Neural progenitor cell (in vitro differentiated cells): ENCODE results near the gene EPB41. TPM values are rescaled to one million over a fixed set of nuclear protein-coding genes. Genes with fewer than 3 reads are reported as not detected.

Experiments used
- DNase-seq: peaks from one replicate; pipeline ENCODE4 v3.0.0-alpha.2; 2016; ENCODE audit warnings: low spot score
- H2AFZ ChIP-seq: fragments of 200-600 bp; sonication (generic); replicated peaks from 2 replicates; pipeline ENCODE4 v1.6.1; 2016; ENCODE audit warnings: antibody characterized with exemption
- H3F3A ChIP-seq: fragments of 200-600 bp; sonication (generic); 2 replicates; pipeline ENCODE4 v1.6.1; 2016; ENCODE audit warnings: antibody characterized with exemption, low read depth
- H3K27ac ChIP-seq: fragments of 200-600 bp; sonication (generic); 2 replicates; pipeline ENCODE4 v1.5.1; 2016; ENCODE audit warnings: mild to moderate bottlenecking
- H3K27me3 ChIP-seq: fragments of 200-600 bp; sonication (generic); 2 replicates; pipeline ENCODE4 v1.6.1; 2016; ENCODE audit warnings: mild to moderate bottlenecking, moderate library complexity
- H3K36me3 ChIP-seq: fragments of 200-600 bp; sonication (generic); 2 replicates; pipeline ENCODE4 v1.5.1; 2016
- H3K4me1 ChIP-seq: fragments of 200-600 bp; sonication (generic); 2 replicates; pipeline ENCODE4 v1.6.1; 2016; ENCODE audit warnings: mixed run types
- H3K4me2 ChIP-seq: fragments of 200-600 bp; sonication (generic); 2 replicates; pipeline ENCODE4 v1.6.1; 2016
- H3K4me3 ChIP-seq: fragments of 200-600 bp; sonication (generic); 2 replicates; pipeline ENCODE4 v1.5.1; 2016
- H3K79me2 ChIP-seq: fragments of 200-600 bp; sonication (generic); 2 replicates; pipeline ENCODE4 v1.6.1; 2016; ENCODE audit warnings: low read depth
- H3K9ac ChIP-seq: fragments of 200-600 bp; sonication (generic); 2 replicates; pipeline ENCODE4 v1.6.1; 2016
- H3K9me3 ChIP-seq: fragments of 200-600 bp; sonication (generic); 2 replicates; pipeline ENCODE4 v1.5.1; 2016; ENCODE audit warnings: low read depth
- H4K20me1 ChIP-seq: fragments of 200-600 bp; sonication (generic); 2 replicates; pipeline ENCODE4 v1.6.1; 2016; ENCODE audit warnings: low read depth
- H3K27ac Mint-ChIP-seq: 3 replicates; pipeline ENCODE4 v1.8.0; 2021; ENCODE audit warnings: mixed read lengths
- H3K27me3 Mint-ChIP-seq: 2 replicates; pipeline ENCODE4 v1.8.0; 2022; ENCODE audit warnings: low read depth, mild to moderate bottlenecking, inconsistent platforms, moderate library complexity, mixed read lengths; ENCODE audit not compliant: insufficient read depth
- H3K36me3 Mint-ChIP-seq: 3 replicates; pipeline ENCODE4 v1.8.0; 2021; ENCODE audit warnings: mixed read lengths
- H3K4me1 Mint-ChIP-seq: 3 replicates; pipeline ENCODE4 v1.8.0; 2021; ENCODE audit warnings: mixed read lengths
- H3K4me3 Mint-ChIP-seq: 3 replicates; pipeline ENCODE4 v1.8.0; 2021; ENCODE audit warnings: mild to moderate bottlenecking, moderate library complexity, mixed read lengths
- H3K9me3 Mint-ChIP-seq: 3 replicates; pipeline ENCODE4 v1.8.0; 2020; ENCODE audit warnings: mixed read lengths
- EZH2 ChIP-seq: fragments of 200-600 bp; sonication (generic); IDR thresholded peaks from 2 replicates; pipeline ENCODE4 v1.6.1; 2017; ENCODE audit warnings: antibody characterized with exemption, mild to moderate bottlenecking, moderate library complexity
- EZH2phosphoT487 ChIP-seq: fragments of 200-600 bp; sonication (generic); IDR thresholded peaks from 2 replicates; pipeline ENCODE4 v1.6.1; 2017; ENCODE audit warnings: antibody characterized with exemption
- total RNA-seq: library from RNA; depleted of rRNA; stranded (reverse); fragments of >200 nt; gene quantifications from 2 replicates; pipeline ENCODE4 v1.2.3, GENCODE V29; 2015; ENCODE audit warnings: low replicate concordance
- TF ChIP-seq, protein P1 (sequence below): fragments of 200-600 bp; sonication (generic); IDR thresholded peaks from 2 replicates; pipeline ENCODE4 v1.5.1; 2017; ENCODE audit warnings: antibody characterized with exemption, mild to moderate bottlenecking

EPB41 gene
- total RNA-seq, 1 donor from 2014 or later = 211 TPM

DNA sequence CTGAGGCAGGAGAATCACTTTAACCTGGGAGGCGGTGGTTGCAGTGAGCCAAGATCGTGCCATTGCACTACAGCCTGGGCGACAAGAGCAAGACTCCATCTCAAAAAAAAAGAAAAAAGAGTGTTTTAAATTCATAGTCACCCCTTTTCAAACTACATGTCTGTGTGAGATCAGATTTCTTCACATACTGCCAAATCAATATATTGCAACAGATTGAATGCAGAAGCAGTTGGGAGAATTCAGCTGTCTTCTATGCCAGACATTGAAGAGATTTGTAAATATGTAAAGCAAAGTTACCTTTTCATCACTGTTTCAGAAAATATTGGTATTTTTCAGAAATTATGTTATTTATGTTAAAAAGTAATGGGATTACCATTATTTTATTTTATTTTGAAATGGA is 108.3 kb downstream of the EPB41 start:
- TF ChIP-seq, protein P1, sequence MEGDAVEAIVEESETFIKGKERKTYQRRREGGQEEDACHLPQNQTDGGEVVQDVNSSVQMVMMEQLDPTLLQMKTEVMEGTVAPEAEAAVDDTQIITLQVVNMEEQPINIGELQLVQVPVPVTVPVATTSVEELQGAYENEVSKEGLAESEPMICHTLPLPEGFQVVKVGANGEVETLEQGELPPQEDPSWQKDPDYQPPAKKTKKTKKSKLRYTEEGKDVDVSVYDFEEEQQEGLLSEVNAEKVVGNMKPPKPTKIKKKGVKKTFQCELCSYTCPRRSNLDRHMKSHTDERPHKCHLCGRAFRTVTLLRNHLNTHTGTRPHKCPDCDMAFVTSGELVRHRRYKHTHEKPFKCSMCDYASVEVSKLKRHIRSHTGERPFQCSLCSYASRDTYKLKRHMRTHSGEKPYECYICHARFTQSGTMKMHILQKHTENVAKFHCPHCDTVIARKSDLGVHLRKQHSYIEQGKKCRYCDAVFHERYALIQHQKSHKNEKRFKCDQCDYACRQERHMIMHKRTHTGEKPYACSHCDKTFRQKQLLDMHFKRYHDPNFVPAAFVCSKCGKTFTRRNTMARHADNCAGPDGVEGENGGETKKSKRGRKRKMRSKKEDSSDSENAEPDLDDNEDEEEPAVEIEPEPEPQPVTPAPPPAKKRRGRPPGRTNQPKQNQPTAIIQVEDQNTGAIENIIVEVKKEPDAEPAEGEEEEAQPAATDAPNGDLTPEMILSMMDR = no peak
- no peak for TF ChIP-seq EZH2
- no peak for TF ChIP-seq EZH2phosphoT487
- H3F3A ChIP-seq = peaks cover 1% of the 10 kb centered on the region
- peaks cover 3% of the 10 kb centered on the region for H3K36me3 ChIP-seq
- H3K4me1 ChIP-seq = no peaks in the 10 kb centered on the region
- H3K9ac ChIP-seq = no peak overlapping the region
- H3K9me3 Mint-ChIP-seq = no peaks in the 10 kb centered on the region
- no peak overlapping the region for H3K4me3 Mint-ChIP-seq
- no peak overlapping the region for H3K27ac ChIP-seq
- peaks cover 3% of the 10 kb centered on the region for H3K36me3 Mint-ChIP-seq
- H3K27ac Mint-ChIP-seq = no peak overlapping the region
- DNase-seq = no peak
- no peak overlapping the region for H3K4me3 ChIP-seq
- no peaks in the 10 kb centered on the region for H3K27me3 Mint-ChIP-seq
- no peak overlapping the region for H3K4me2 ChIP-seq
- no peaks in the 10 kb centered on the region for H3K79me2 ChIP-seq
- H3K9me3 ChIP-seq = no peaks in the 10 kb centered on the region
- H3K4me1 Mint-ChIP-seq = no peaks in the 10 kb centered on the region
- no peaks in the 10 kb centered on the region for H4K20me1 ChIP-seq
- no peaks in the 10 kb centered on the region for H3K27me3 ChIP-seq
- H2AFZ ChIP-seq = no peak overlapping the region

DNA sequence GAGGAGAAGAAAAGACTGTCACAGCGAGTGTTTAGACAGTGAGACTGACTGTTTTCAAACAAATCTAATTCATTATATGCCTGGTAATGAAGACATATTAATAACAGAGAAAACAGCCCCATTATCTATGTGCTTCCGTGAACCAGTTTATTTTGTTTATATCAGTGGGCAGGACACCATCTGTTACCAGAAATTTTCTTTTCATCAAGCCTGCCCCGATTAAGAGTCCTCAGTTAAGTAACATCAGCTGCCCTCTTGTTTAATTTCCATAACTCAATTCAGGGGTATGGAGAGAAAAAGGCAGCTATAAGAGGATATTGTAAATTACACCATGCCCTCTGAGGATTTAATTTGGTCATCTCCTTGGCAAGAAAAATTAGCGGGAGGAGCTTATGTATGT is 115.3 kb downstream of the EPB41 start:
- DNase-seq = no peak
- Histone ChIP-seq H3K79me2 (no peaks in the 10 kb centered on the region), H3K36me3 (peaks cover 9% of the 10 kb centered on the region), H3K9me3 (no peaks in the 10 kb centered on the region), H3K9ac (no peak overlapping the region), H4K20me1 (peaks cover 10% of the 10 kb centered on the region), H3K4me3 (no peak overlapping the region), H3K27ac (no peak overlapping the region), H3F3A (peaks cover 20% of the 10 kb centered on the region), H2AFZ (no peak overlapping the region), H3K4me2 (no peak overlapping the region), H3K4me1 (peaks cover 10% of the 10 kb centered on the region), H3K27me3 (no peaks in the 10 kb centered on the region)
- TF ChIP-seq, protein P1 = no peak
- peaks cover 2% of the 10 kb centered on the region for H3K36me3 Mint-ChIP-seq
- H3K4me3 Mint-ChIP-seq = no peak overlapping the region
- H3K4me1 Mint-ChIP-seq = peaks cover 3% of the 10 kb centered on the region
- no peak overlapping the region for H3K27ac Mint-ChIP-seq
- no peaks in the 10 kb centered on the region for H3K27me3 Mint-ChIP-seq
- no peaks in the 10 kb centered on the region for H3K9me3 Mint-ChIP-seq

DNA sequence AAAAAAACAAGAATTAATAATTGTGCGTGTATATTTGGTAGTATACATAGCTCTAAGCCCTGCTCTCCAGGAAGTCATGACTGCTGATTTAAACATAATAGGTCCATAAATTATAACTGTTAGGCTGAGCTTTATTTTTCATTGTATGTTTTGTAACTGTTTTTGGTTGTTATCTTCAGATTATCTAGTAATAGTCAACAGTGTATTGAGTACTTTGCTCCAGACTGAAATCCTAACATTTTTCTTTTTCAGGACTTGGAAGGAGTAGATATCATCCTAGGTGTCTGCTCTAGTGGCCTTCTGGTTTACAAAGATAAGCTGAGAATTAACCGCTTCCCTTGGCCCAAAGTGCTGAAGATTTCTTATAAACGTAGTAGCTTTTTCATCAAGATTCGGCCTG is 118.5 kb downstream of the EPB41 start:
- peaks cover 6% of the 10 kb centered on the region for H3K36me3 Mint-ChIP-seq
- H3K27me3 Mint-ChIP-seq = no peaks in the 10 kb centered on the region
- no peak overlapping the region for H3K27ac Mint-ChIP-seq

More for the DNA sequence above, 118.5 kb downstream of the EPB41 start:
- DNase-seq = no peak
- peaks cover 17% of the 10 kb centered on the region for H3F3A ChIP-seq
- no peak for TF ChIP-seq EZH2phosphoT487
- TF ChIP-seq EZH2 = no peak
- TF ChIP-seq, protein P1 = no peak
- no peak overlapping the region for H3K4me2 ChIP-seq
- no peaks in the 10 kb centered on the region for H3K27me3 ChIP-seq
- H3K27ac ChIP-seq = no peak overlapping the region
- no peak overlapping the region for H3K4me3 ChIP-seq
- H3K9ac ChIP-seq = no peak overlapping the region
- no peak overlapping the region for H2AFZ ChIP-seq
- H3K79me2 ChIP-seq = no peaks in the 10 kb centered on the region
- H3K9me3 ChIP-seq = no peaks in the 10 kb centered on the region
- peaks cover 9% of the 10 kb centered on the region for H3K36me3 ChIP-seq
- H3K4me3 Mint-ChIP-seq = no peak overlapping the region
- H3K9me3 Mint-ChIP-seq = no peaks in the 10 kb centered on the region
- peaks cover 10% of the 10 kb centered on the region for H3K4me1 ChIP-seq
- H3K4me1 Mint-ChIP-seq = peaks cover 3% of the 10 kb centered on the region
- H4K20me1 ChIP-seq = peaks cover 10% of the 10 kb centered on the region
